Hematopoietic multipotent progenitor cell treated with erythropoietin and hydrocortisone succinate and interleukin-3 and kit ligand, for 4 days (in vitro differentiated cells): ENCODE results near the gene PTCH1.
A peak's percentile ranks its signal among the peaks of the same experiment; 100 is the strongest.

Source experiments
- DNase-seq: peaks from one replicate; pipeline ENCODE4 v3.0.0-alpha.2; 2015

PTCH1 gene

DNA sequence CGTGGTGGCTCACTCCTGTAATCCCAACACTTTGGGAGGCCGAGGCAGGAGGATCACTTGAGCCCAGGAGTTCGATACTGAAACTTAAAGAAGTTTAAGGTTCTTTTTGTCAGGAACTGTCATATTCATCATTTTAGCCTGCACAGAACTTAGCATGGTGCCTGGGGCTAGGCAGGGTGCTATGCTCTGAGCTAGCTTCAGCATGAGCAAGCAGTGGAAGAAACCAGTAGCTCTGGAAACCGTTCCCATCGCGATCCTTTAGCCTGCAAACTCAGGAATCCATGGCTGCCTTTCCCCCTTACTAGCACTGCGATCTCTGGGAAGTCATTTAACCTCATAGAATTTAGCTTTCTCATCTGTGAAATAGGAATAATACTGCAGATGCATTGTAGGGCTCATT is 80.4 kb downstream of the PTCH1 start:
- DNase-seq: no peak

DNA sequence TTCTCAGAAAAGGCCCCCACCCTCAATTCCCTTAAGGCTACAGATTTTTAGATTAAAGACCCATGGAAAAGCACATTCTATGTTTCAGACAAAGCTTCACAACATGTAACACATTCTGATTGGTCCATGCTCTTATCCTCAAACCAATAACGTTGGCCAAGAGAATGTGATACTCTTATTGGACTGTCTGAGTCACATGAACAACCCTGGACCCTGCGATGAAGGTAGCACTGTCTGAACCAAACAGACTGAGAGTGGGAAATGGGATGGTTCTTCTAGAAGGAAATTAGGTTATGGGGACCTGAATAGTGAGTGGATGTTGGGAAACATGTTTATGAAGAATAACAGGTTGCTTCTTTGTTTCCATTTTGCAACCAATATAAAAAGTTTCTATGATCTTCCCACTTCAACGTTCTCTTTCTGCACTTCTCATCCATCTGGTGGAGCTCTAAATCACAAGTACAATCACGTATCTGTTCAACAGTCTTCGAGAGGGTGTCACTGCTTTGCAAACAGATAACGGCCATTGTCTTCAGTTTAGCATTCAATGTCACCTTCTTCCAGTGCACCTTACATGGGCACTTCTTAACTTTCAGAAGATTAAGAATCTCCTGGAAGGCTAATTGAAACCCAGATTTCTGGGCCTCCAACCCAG is 81.6 kb downstream of the PTCH1 start:
- DNase-seq: no peak

DNA sequence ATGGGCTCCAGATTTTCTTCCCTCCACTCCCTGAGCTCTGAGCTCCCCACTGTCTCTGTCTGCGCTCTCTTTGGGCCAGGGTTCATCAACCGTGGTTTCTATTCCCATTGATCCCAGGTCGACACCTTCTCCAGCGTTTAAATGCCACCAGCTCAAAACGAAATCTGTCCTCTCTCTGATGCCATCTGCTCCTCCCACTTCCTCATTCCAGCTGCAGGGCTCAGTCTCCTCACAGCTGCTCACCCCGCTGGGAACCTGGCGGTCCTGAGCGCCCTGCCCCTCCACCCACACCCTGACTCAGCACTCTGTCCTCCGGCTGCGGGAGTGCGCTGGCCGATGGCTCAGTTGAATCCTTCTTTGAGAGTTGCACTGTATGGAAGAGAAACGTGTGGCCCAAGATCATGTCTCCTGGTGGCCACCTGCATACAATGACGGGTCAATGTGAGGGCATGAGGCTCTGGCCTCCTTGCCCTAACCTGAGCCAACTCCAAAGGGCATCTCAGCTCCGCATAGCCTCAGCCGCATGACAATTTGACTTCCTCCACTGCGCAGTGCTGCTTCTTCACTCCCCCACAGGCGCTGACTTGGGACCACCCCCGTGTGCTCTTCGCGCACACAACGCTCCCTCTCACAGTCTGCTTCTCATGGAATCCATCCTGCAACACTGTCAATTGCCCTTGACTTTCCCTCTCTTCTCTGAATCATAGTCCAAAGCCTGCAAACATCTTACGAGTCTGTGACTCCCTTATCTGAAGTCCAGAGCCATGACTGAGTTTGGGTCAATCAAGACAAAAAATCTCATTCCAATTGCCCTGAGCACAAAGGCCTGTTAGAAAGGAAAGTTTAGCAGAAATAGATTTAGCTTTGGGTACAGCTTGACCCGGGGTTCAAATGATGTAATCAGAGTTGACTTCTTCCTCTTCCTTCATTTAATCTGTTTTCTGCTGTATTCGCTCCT is 82.4 kb downstream of the PTCH1 start:
- DNase-seq: peak; percentile 20

DNA sequence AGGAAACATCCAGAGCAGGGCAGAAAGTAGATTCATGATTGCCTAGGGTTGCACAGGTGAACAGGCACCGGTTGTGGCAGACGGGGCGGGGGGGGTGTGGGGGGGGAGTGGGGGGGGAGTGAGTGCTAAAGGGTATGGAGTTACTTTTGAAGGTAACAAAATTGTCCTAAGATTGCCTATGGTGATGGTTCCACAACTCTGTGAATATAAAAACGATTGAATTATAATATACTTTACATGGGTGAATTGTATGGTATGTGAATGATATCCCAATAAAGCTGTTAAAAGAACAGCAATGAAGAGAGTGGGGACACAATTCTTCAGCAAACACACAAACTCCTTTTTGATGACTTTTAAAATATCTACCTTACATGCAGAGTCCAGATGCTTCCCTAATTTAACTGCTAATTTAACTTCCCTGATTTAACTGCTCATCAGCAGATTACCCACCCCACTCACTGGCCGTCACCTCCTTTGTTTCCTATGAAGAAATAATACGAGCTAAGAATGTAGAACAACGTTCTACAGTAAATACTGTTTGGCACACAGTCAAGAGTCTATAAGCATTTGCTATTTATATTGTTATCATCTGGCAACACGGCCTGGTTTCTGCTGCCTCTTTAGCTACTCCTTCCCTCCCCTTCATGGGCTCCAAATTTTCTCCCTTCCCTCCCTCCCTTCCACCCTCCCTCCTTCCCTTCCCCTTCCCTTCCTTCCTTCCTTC is 83.5 kb downstream of the PTCH1 start:
- DNase-seq: peak; percentile 33

DNA sequence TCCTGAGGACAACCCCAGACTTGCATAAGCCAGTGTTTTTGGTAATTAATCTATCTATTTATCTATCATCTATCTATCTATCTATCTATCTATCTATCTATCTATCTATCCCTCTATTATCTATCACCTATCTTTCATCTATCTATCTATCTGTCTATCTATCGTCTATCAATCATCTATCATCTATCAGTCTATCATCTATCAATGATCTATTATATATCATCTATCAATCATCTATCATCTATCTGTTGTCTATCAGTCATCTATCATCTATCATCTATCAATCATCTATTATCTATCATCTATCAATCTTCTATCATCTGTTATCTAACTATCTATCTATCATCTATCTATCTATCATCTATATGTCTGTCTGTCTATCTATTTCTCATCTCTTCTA is 85.5 kb downstream of the PTCH1 start:
- no peak for DNase-seq

DNA sequence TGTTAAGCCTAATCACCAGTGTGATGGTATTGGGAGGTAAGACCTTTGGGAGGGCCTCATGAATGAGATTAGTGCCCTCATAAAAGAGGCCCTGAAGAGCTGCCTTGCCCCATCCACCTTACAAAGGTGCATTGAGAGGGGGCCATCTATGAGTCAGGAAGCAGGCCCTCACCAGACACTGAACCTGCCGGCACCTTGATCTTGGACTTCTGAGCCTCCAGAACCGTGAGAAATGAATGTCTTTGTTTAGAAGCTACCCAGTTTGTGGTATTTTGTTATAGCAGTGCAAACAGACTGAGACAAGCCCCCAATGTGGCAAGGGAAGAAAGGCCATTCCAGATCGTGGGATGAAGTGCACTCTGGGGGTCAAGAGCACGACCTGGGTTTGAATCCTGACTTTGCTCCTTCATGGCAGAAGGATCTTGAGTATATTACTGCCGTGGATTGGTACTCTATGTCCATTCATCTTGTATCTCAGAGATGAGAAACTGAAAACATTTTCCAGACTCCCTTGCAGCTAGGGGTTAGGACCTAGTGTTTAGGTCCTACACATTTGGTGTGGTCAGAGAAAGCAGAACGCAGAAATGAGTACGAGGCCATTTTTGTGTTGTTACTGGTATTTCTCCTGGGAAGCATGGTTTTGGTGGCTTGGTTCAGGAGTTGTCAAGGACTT is 86.7 kb downstream of the PTCH1 start:
- DNase-seq: no peak

DNA sequence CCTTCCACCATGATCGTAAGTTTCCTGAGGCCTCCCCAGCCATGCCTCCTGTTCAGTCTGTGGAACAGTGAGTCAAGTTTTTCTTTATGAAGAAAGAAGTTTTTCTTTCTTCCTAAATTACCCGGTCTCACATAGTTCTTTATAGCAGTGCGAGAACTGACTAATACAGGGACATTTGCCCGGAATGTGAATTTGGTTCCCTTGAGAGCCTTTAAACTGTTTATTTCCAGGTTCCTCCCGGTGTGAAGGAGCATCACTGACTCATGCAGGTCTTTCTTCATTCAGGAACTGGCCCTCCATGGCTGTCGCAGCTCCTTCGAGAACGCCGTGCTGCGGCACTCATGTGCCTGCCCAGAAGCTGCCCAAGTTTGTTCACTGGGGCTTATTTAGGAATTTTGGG is 87.7 kb downstream of the PTCH1 start:
- no peak for DNase-seq

GRCh38 chr9:95425910-95426551 is 90.7 kb downstream of the PTCH1 start:
- no peak for DNase-seq

GRCh38 chr9:95422650-95423049 is 94.1 kb downstream of the PTCH1 start:
- DNase-seq: no peak

GRCh38 chr9:95420518-95420917 is 96.3 kb downstream of the PTCH1 start:
- DNase-seq: no peak

- DNase-seq: no peak
These were observed 97.3 kb downstream of the PTCH1 start for GRCh38 chr9:95419444-95419843.

DNA sequence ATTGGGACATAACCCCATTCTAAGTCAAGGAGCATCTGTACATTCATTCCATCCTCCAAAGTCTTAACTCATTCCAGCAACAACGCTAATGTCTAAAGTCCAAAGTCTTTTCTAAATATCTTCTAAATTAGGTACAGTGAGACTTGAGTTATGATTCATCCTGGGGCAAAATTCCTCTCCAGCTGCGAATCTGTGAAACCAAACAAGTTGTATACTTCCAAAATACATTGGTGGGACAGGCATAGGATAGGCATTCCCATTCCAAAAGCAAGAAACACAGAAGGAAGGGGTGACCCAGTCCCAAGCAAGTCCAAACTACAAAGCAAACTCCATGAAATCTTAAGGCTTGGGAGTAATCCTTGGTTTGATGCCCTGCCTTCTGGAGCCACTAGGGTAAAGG is 101.6 kb downstream of the PTCH1 start:
- DNase-seq: no peak

GRCh38 chr9:95413793-95414192 is 103.0 kb downstream of the PTCH1 start:
- no peak for DNase-seq

GRCh38 chr9:95411054-95411892 is 105.5 kb downstream of the PTCH1 start:
- no peak for DNase-seq

DNA sequence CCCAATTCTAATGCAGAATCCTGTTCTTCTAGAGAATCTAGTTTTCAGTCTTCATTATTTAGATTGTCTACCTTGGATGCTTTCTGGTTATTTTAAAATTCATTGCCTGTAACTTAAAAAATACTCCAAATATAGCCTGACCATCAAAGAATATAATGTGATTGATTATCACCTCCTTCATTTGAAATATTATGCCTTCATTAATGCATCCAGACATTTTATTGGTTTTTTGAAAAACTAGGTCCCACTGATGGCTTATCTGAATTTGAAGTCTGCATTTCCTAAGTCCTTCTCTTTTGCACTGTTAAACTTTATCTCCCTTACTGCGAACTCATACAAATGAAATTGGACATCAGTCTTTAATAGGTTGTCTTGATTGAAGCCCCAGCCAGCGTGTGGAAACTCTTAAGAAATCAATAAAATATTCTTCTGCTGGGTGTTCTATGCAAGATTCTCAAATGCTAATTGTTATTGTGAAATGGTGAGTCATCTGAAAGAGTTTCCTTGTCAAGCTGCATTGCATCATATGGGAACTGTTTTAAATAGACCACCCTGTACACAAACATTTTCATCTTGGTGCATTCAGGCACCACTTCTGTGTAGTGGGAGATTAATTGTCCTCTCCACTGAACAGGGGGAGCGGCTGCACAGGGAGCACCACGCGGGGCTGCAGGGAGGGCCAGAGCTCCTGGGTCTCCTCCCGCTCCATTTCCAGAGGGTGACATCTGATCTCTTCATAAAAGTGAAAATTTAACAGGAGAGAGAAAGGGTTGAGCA is 106.9 kb downstream of the PTCH1 start:
- peak; percentile 67 for DNase-seq

DNA sequence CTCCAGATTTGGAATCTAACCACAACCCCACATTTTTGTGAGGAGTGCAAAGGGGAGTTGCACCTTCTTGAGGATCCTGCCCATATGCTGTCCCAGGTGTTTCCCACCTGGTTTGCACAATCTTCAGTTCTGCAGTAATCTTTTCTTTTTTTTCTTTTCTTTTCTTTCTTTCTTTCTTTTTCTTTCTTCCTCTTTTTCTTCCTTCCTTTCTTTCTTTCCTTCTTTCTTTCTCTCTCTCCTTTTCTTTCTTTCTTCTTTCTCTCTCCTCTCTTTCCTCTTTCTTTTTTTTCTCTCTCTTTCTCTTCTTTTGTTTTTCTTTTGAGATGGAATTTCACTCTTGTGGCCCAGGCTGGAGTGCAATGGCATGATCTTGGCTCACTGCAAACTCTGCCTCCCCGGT is 109.2 kb downstream of the PTCH1 start:
- no peak for DNase-seq

DNA sequence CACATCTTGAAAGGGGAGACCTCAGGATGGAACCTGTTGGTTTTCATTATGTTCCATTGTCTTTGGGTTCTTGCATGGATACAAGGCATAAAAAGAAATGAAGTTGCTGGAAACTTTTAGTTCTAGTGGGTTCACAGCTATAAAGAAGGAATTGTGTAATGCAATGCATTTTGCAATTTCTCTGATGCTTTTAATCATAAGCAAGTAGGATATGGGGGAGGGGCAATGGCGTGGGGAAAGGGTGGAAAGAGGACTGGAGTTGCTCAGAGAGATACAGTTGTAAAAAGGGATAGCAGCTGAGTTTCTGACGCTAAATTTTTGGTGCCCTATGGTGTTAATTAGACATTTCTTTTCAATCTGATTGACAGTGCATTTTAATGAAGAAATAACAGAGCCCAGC is 110.7 kb downstream of the PTCH1 start:
- peak; percentile 23 for DNase-seq

- DNase-seq: no peak
These were observed 117.5 kb downstream of the PTCH1 start for GRCh38 chr9:95399261-95399660.
